IMR-90 (cell line): ENCODE measurements around the gene FOXL1. TPM values are rescaled to one million over a fixed set of nuclear protein-coding genes. Genes with fewer than 3 reads are reported as not detected.

Experiments
- ATAC-seq: fragments of 200-7000 bp; cut with Tn5 transposase; 2 replicates; pipeline ENCODE4 v1.9.1; 2020; ENCODE audit warnings: low read depth, mild to moderate bottlenecking, moderate library complexity
- BruUV-seq: library from RNA; stranded (reverse); fragments of 400-500 nt; replicated peaks from 2 replicates; lab custom pipeline; 2021; lab: Mats Ljungman, UMichigan
- CTCF ChIA-PET: fragments of 300-600 bp; formaldehyde crosslinking; extraction: SDS; loops from one replicate; lab custom pipeline; 2021; ENCODE audit warnings: antibody characterized with exemption; lab: Yijun Ruan, JAX
- POLR2A ChIA-PET: fragments of 300-600 bp; sonication (Branson Sonifier 250); formaldehyde crosslinking; loops from one replicate; lab custom pipeline; 2022; ENCODE audit warnings: antibody characterized with exemption; ENCODE audit not compliant: unreplicated experiment; lab: Charles Lee
- DNase-seq: peaks from one replicate; pipeline ENCODE4 v3.0.0; 2013
- H2AFZ ChIP-seq: replicated peaks from 2 replicates; pipeline ENCODE3; 2013; ENCODE audit warnings: low read length, mild to moderate bottlenecking; ENCODE audit not compliant: poor library complexity
- H2AK5ac ChIP-seq: 2 replicates; pipeline ENCODE4 v1.6.1; 2013; ENCODE audit warnings: low read depth, low read length, inconsistent platforms
- H2AK9ac ChIP-seq: replicated peaks from 2 replicates; pipeline ENCODE3; 2013; ENCODE audit warnings: mild to moderate bottlenecking, low read depth, low read length, moderate library complexity; ENCODE audit not compliant: poor library complexity
- H2BK120ac ChIP-seq: 2 replicates; pipeline ENCODE4 v1.6.1; 2013; ENCODE audit warnings: low read depth, low read length, inconsistent platforms
- H2BK15ac ChIP-seq: 3 replicates; pipeline ENCODE4 v1.6.1; 2013; ENCODE audit warnings: low read depth, low read length, inconsistent platforms
- H2BK20ac ChIP-seq: 2 replicates; pipeline ENCODE4 v1.6.1; 2013; ENCODE audit warnings: low read depth, mild to moderate bottlenecking, inconsistent platforms, low read length, moderate library complexity
- H2BK5ac ChIP-seq: 2 replicates; pipeline ENCODE4 v1.6.1; 2013; ENCODE audit warnings: mild to moderate bottlenecking, low read depth, low read length, inconsistent platforms; ENCODE audit not compliant: poor library complexity, severe bottlenecking
- H3K14ac ChIP-seq: replicated peaks from 2 replicates; pipeline ENCODE4 v1.6.1; 2013; ENCODE audit warnings: low read depth, low read length, inconsistent platforms
- H3K18ac ChIP-seq: 2 replicates; pipeline ENCODE4 v1.6.1; 2013; ENCODE audit warnings: low read depth, low read length, control low read depth
- H3K23ac ChIP-seq: 2 replicates; pipeline ENCODE4 v1.6.1; 2013; ENCODE audit warnings: low read depth, low read length, inconsistent platforms
- H3K27ac ChIP-seq: 2 replicates; pipeline ENCODE4 v1.5.1; 2013; ENCODE audit warnings: mild to moderate bottlenecking, control low read depth, low read length; ENCODE audit not compliant: insufficient read depth
- H3K27me3 ChIP-seq: 2 replicates; pipeline ENCODE4 v1.6.1; 2013; ENCODE audit warnings: low read length; ENCODE audit not compliant: control insufficient read depth, insufficient read depth
- H3K36me3 ChIP-seq: 2 replicates; pipeline ENCODE4 v1.6.1; 2013; ENCODE audit warnings: low read length, mixed read lengths; ENCODE audit not compliant: control insufficient read depth, insufficient read depth
- H3K4ac ChIP-seq: 2 replicates; pipeline ENCODE4 v1.6.1; 2013; ENCODE audit warnings: low read depth, low read length, inconsistent platforms
- H3K4me1 ChIP-seq: 2 replicates; pipeline ENCODE4 v1.6.1; 2013; ENCODE audit warnings: low read length, mixed read lengths; ENCODE audit not compliant: control insufficient read depth, insufficient read depth
- H3K4me2 ChIP-seq: 2 replicates; pipeline ENCODE4 v1.6.1; 2013; ENCODE audit warnings: low read depth, mild to moderate bottlenecking, control low read depth, low read length, moderate library complexity
- H3K4me3 ChIP-seq: 2 replicates; pipeline ENCODE4 v1.5.1; 2013; ENCODE audit warnings: low read depth, mild to moderate bottlenecking, control low read depth, low read length, moderate library complexity; ENCODE audit not compliant: insufficient read depth
- H3K56ac ChIP-seq: 2 replicates; pipeline ENCODE4 v1.6.1; 2013; ENCODE audit warnings: low read length, inconsistent platforms; ENCODE audit not compliant: insufficient read depth; ENCODE audit errors: extremely low read depth
- H3K79me1 ChIP-seq, 2 experiments: 2 replicates each; pipeline ENCODE4 v1.6.1; 2013; ENCODE audit warnings: low read length in 2 of 2, inconsistent platforms in 1 of 2, low read depth in 1 of 2
- H3K9ac ChIP-seq: 2 replicates; pipeline ENCODE4 v1.6.1; 2013; ENCODE audit warnings: low read depth, low read length, control low read depth
- H3K9me1 ChIP-seq: 2 replicates; pipeline ENCODE4 v1.6.1; 2013; ENCODE audit warnings: low read length, inconsistent platforms; ENCODE audit not compliant: insufficient read depth
- H3K9me3 ChIP-seq: 2 replicates; pipeline ENCODE4 v1.6.1; 2013; ENCODE audit warnings: low read length; ENCODE audit not compliant: control insufficient read depth, insufficient read depth
- H4K20me1 ChIP-seq: 2 replicates; pipeline ENCODE4 v1.6.1; 2013; ENCODE audit warnings: low read length, inconsistent platforms; ENCODE audit not compliant: insufficient read depth
- H4K5ac ChIP-seq: 2 replicates; pipeline ENCODE4 v1.6.1; 2013; ENCODE audit warnings: mild to moderate bottlenecking, low read depth, low read length, control low read depth
- H4K8ac ChIP-seq, 2 experiments: 2 replicates each; pipeline ENCODE4 v1.6.1; 2013; ENCODE audit warnings: low read depth in 2 of 2, low read length in 2 of 2, control low read depth in 1 of 2, inconsistent platforms in 1 of 2
- H4K91ac ChIP-seq: 2 replicates; pipeline ENCODE4 v1.6.1; 2013; ENCODE audit warnings: low read depth, low read length, inconsistent platforms; ENCODE audit not compliant: insufficient read depth
- BHLHE40 ChIP-seq: fragments of 150-350 bp; IDR thresholded peaks from 2 replicates; pipeline ENCODE4 v1.6.1; 2016; ENCODE audit warnings: mild to moderate bottlenecking, low read depth, low read length
- CEBPB ChIP-seq: IDR thresholded peaks from 2 replicates; pipeline ENCODE4 v1.6.1; 2012; ENCODE audit warnings: low read depth, low read length, improper control_type of control experiment
- CHD1 ChIP-seq: IDR thresholded peaks from 2 replicates; pipeline ENCODE4 v1.6.1; 2012; ENCODE audit warnings: low read depth, low read length, improper control_type of control experiment
- FOS ChIP-seq: fragments of 150-350 bp; IDR thresholded peaks from 2 replicates; pipeline ENCODE4 v1.6.1; 2016; ENCODE audit warnings: low read depth, low read length
- MAFK ChIP-seq: IDR thresholded peaks from 2 replicates; pipeline ENCODE4 v1.6.1; 2012; ENCODE audit warnings: low read depth, low read length, improper control_type of control experiment
- MAZ ChIP-seq: IDR thresholded peaks from 2 replicates; pipeline ENCODE4 v1.6.1; 2012; ENCODE audit warnings: low read depth, mild to moderate bottlenecking, low read length, improper control_type of control experiment, moderate library complexity, borderline replicate concordance
- MXI1 ChIP-seq: IDR thresholded peaks from 2 replicates; pipeline ENCODE4 v1.6.1; 2012; ENCODE audit warnings: low read depth, mild to moderate bottlenecking, low read length, moderate library complexity, borderline replicate concordance
- POLR2A ChIP-seq: IDR thresholded peaks from 2 replicates; pipeline ENCODE4 v1.6.1; 2012; ENCODE audit warnings: mild to moderate bottlenecking, low read depth, low read length
- RCOR1 ChIP-seq: IDR thresholded peaks from 2 replicates; pipeline ENCODE4 v1.6.1; 2012; ENCODE audit warnings: mild to moderate bottlenecking, low read length, improper control_type of control experiment; ENCODE audit not compliant: insufficient replicate concordance
- RFX5 ChIP-seq: IDR thresholded peaks from 2 replicates; pipeline ENCODE4 v1.8.0; 2012; ENCODE audit warnings: low read depth, mild to moderate bottlenecking, low read length, moderate library complexity
- SMC3 ChIP-seq: fragments of 150-350 bp; IDR thresholded peaks from 2 replicates; pipeline ENCODE4 v1.6.1; 2016; ENCODE audit warnings: low read depth, mild to moderate bottlenecking, antibody characterized with exemption, low read length, moderate library complexity
- WGBS, 2 experiments: methylation state at CpG; one replicate each; pipeline versions ENCODE4 v1.1.5 to v1.1.7; 2013; ENCODE audit warnings: missing lambda C conversion rate in 2 of 2; ENCODE audit not compliant: insufficient read length in 1 of 2; ENCODE audit errors: extremely low coverage in 2 of 2; 5-methylcytosine and 5-hydroxymethylcytosine counted together
- dilution Hi-C: fragments of 300-500 bp; cut with HindIII; formaldehyde crosslinking; loops from one replicate; pipeline ENCODE4 v1.14.3; 2018; ENCODE audit warnings: low sequenced_read_pairs; ENCODE audit not compliant: unreplicated experiment
- in situ Hi-C: fragments of 300-500 bp; cut with MboI; formaldehyde crosslinking; loops from 3 replicates; pipeline ENCODE4 v1.14.3; 2019; ENCODE audit warnings: low sequenced_read_pairs, inconsistent platforms, mixed read lengths
- intact Hi-C: fragments of 100-400 bp; cut with micrococcal nuclease; formaldehyde crosslinking; loops from 2 replicates; pipeline ENCODE4 v1.10.0; 2022
- polyA plus RNA-seq, 3 experiments: library from polyadenylated mRNA; depleted of rRNA; stranded (reverse); fragments of >200 nt; gene quantifications; 2 replicates each; pipeline ENCODE4 v1.2.3, GENCODE V29; 2012; ENCODE audit warnings: low replicate concordance in 1 of 3
- total RNA-seq: library from RNA; depleted of rRNA; stranded (reverse); fragments of >200 nt; gene quantifications from 2 replicates; pipeline ENCODE4 v1.2.3, GENCODE V29; 2012
- TF ChIP-seq, protein P1 (sequence below): fragments of 150-350 bp; IDR thresholded peaks from 2 replicates; pipeline ENCODE4 v1.6.1; 2016; ENCODE audit warnings: low read depth, mild to moderate bottlenecking, low read length, moderate library complexity, borderline replicate concordance
- TF ChIP-seq, protein P2 (sequence below): fragments of 150-350 bp; IDR thresholded peaks from 2 replicates; pipeline ENCODE4 v1.6.1; 2017; ENCODE audit warnings: mild to moderate bottlenecking, antibody characterized with exemption, low read length, low read depth

FOXL1 gene
- total and polyA plus RNA-seq, 2 of the 4 experiments (the other 2 are of a cell fraction), result 15.2 to 25.8 TPM

DNA sequence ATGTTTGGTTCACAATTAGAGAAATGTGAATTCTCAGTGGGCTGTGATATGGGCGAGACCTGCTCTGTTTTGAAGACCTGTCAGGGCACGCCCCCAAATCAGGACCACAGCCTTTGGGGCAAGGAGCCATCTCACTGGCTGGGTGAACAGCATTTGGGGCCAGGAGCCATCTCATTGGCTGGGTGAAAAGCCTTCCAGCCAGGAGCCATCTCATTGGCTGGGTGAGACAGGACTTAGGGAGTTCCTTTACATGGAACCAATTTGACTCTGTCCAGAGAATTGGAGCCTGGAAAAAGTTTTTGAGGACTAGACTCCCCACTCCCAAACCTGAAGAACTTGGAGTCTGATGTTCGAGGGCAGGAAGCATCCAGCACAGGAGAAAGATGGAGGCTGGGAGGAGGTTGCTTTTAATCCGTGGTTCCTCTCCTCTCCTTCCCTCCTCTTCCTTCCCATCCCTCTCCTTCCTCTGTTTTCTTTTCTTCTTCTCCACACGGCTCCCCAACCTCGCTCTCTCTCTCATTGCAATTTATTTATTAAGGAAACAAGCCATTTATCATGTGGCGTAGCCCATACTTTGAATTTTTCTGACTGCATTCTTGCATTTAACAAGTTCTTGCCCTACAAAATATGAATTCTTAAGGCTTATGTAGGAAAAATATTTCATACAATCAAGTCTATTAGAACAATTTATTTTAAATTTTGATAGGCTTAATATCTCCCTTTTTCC is 19.7 kb downstream of the FOXL1 start:
- Histone ChIP-seq H3K9ac (no peak overlapping the region), H3K56ac (no peak overlapping the region), H2BK20ac (peak overlapping the region; percentile 56; the same call in 1 of the 2 replicates), H4K8ac (peak overlapping the region in 1 of 2 experiments; percentile 53; a peak in 3 of 4 replicates), H3K4me3 (no peak overlapping the region), H4K20me1 (no peaks in the 10 kb centered on the region), H2BK15ac (peak overlapping the region; percentile 90), H3K9me3 (no peaks in the 10 kb centered on the region), H2BK120ac (peak overlapping the region; percentile 54), H3K4ac (peak overlapping the region; percentile 72), H2AK9ac (peak overlapping the region; percentile 42), H3K4me1 (peaks cover 5% of the 10 kb centered on the region), H3K36me3 (no peaks in the 10 kb centered on the region), H3K4me2 (no peak overlapping the region), H3K27me3 (no peaks in the 10 kb centered on the region), H2AFZ (peak overlapping the region; percentile 54), H2BK5ac (peak overlapping the region; percentile 12), H4K5ac (peak overlapping the region; percentile 57; the same call in 1 of the 2 replicates), H3K9me1 (no peaks in the 10 kb centered on the region; the same call in 1 of the 2 replicates), H3K14ac (0 out of 2 replicates have a peak overlapping the region, but pooled peaks have one; percentile 37), H3K27ac (no peak overlapping the region), H2AK5ac (peak overlapping the region; percentile 75), H4K91ac (peak overlapping the region; percentile 38; the same call in 1 of the 2 replicates), H3K23ac (no peak overlapping the region), H3K79me1 (peaks cover 4 to 9% of the 10 kb centered on the region in 2 experiments; a peak in 1 of 4 replicates), H3K18ac (no peak overlapping the region)
- BruUV-seq, result no TSS peak
- TF ChIP-seq POLR2A (no peak), BHLHE40 (no peak), RFX5 (no peak), RCOR1 (no peak), CEBPB (no peak), SMC3 (no peak), MXI1 (no peak), FOS (no peak), MAFK (no peak), CHD1 (no peak), MAZ (no peak)
- TF ChIP-seq, protein P1, sequence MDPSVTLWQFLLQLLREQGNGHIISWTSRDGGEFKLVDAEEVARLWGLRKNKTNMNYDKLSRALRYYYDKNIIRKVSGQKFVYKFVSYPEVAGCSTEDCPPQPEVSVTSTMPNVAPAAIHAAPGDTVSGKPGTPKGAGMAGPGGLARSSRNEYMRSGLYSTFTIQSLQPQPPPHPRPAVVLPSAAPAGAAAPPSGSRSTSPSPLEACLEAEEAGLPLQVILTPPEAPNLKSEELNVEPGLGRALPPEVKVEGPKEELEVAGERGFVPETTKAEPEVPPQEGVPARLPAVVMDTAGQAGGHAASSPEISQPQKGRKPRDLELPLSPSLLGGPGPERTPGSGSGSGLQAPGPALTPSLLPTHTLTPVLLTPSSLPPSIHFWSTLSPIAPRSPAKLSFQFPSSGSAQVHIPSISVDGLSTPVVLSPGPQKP, result no peak
- TF ChIP-seq, protein P2, sequence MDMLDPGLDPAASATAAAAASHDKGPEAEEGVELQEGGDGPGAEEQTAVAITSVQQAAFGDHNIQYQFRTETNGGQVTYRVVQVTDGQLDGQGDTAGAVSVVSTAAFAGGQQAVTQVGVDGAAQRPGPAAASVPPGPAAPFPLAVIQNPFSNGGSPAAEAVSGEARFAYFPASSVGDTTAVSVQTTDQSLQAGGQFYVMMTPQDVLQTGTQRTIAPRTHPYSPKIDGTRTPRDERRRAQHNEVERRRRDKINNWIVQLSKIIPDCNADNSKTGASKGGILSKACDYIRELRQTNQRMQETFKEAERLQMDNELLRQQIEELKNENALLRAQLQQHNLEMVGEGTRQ, result no peak
- in situ Hi-C loops, result no loop called here
- CTCF ChIA-PET, result no interaction called here
- intact Hi-C loops, result no loop called here
- dilution Hi-C loops, result no loop called here
- WGBS, 2 experiments, result 29% methylated on average over 2 of the region's 7 CpGs; no CpG with 5 or more reads in 1 of the 2 experiments
- DNase-seq (no peak), ATAC-seq (peak; percentile 43)
- POLR2A ChIA-PET, result no interaction called here
